Stomach (tissue), 9 donors: ENCODE measurements around the gene MUC12. TPM values are rescaled to one million over a fixed set of nuclear protein-coding genes. Genes with fewer than 3 reads are reported as not detected.
"Not testable (repeated sequence)": the region's sequence is repeated elsewhere in the genome, so short reads cannot be mapped to it uniquely, and the experiment has no call there.

Experiments
- DNase-seq, 2 donors: peaks; one replicate each; pipeline versions ENCODE4 v3.0.0 to v3.0.0-alpha.2; 2013 to 2019
- H3K27ac ChIP-seq, 5 donors: fragments of 200-600 bp in 4 of 5; sonication (generic) in 4 of 5; one replicate each; pipeline ENCODE4 v1.5.1; 2013 to 2019; ENCODE audit warnings: mild to moderate bottlenecking in 1 of 5, moderate library complexity in 1 of 5
- H3K27me3 ChIP-seq, 3 donors: fragments of 200-600 bp; sonication (generic); one replicate each; pipeline ENCODE4 v1.5.1; 2017 to 2019; ENCODE audit warnings: mixed run types in 1 of 3
- H3K36me3 ChIP-seq, 4 donors: fragments of 200-600 bp; sonication (generic); 1 replicate in 3 of 4; 2 replicates in 1 of 4; pipeline ENCODE4 v1.5.1; 2016 to 2019
- H3K4me1 ChIP-seq, 4 donors: fragments of 200-600 bp; sonication (generic); one replicate each; pipeline ENCODE4 v1.5.1; 2016 to 2019
- H3K4me3 ChIP-seq, 4 donors: fragments of 200-600 bp; sonication (generic) in 3 of 4; one replicate each; pipeline ENCODE4 v1.5.1; 2016 to 2019; ENCODE audit warnings: mild to moderate bottlenecking in 1 of 4
- H3K9me3 ChIP-seq, 4 donors: fragments of 200-600 bp; sonication (generic); one replicate each; pipeline ENCODE4 v1.5.1; 2016 to 2019
- EP300 ChIP-seq: sonication (generic); formaldehyde crosslinking; IDR thresholded peaks from one replicate; pipeline ENCODE4 v1.6.1; 2017; ENCODE audit warnings: antibody characterized with exemption
- POLR2A ChIP-seq, 4 donors: fragments of 450-650 bp; IDR thresholded peaks; one replicate each; pipeline ENCODE4 v1.6.1; 2016; ENCODE audit warnings: antibody characterized with exemption in 4 of 4, control low read depth in 2 of 4, mild to moderate bottlenecking in 1 of 4, moderate library complexity in 1 of 4
- POLR2AphosphoS5 ChIP-seq, 3 donors: sonication (generic); formaldehyde crosslinking; IDR thresholded peaks; one replicate each; pipeline ENCODE4 v1.6.1; 2016; ENCODE audit warnings: antibody characterized with exemption in 3 of 3
- WGBS, 5 donors: extraction: QIAGEN DNeasy Blood & Tissue Kit in 3 of 5; methylation state at CpG; one replicate each; pipeline versions ENCODE4 v1.1.5 to v1.1.7; 2013 to 2018; 5-methylcytosine and 5-hydroxymethylcytosine counted together
- intact Hi-C: fragments of 100-400 bp; cut with DNase I; formaldehyde crosslinking; loops from one replicate; pipeline ENCODE4 v1.15.1; 2023; ENCODE audit warnings: low total_unique reads
- polyA plus RNA-seq, 3 donors: library from polyadenylated mRNA; stranded (reverse); fragments of 200-250 nt; gene quantifications; one replicate each; pipeline ENCODE4 v1.2.3, GENCODE V29; 2013
- total RNA-seq, 5 donors: library from RNA; depleted of rRNA; stranded (reverse); fragments of >200 nt; gene quantifications; one replicate each; pipeline versions ENCODE4 v1.1.0 to v1.2.3, GENCODE V29; 2014 to 2016
- TF ChIP-seq, protein P1 (sequence below), 7 experiments: fragments of 450-650 bp in 4 of 7; fragments of 200-600 bp in 3 of 7; sonication (generic) in 3 of 7; IDR thresholded peaks; one replicate each; pipeline ENCODE4 v1.5.1; 2016 to 2019; ENCODE audit warnings: antibody characterized with exemption in 7 of 7, control low read depth in 2 of 7, mild to moderate bottlenecking in 1 of 7
- donor health status: healthy with polysubstance abuse.
- donor health status: Bipolar disorder and iron deficiency.
- donor health status: healthy.

Gene MUC12
- total and polyA plus RNA-seq, 8 donors, result under 0.01 to 76.8 (median 1.4) TPM; not detected in 1

DNA sequence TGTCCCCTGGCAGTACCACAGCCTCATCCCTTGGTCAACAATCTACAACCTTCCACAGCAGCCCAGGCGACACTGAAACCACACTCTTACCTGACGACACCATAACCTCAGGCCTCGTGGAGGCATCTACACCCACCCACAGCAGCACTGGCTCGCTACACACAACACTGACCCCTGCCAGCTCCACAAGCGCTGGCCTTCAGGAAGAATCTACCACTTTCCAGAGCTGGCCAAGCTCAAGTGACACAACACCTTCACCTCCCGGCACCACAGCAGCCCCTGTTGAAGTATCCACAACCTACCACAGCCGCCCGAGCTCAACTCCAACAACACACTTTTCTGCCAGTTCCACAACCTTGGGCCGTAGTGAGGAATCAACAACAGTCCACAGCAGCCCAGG lies 30.0 kb downstream of the MUC12 start:
- H3K4me1 ChIP-seq, H3K4me3 ChIP-seq, H3K27ac ChIP-seq, H3K27me3 ChIP-seq, H3K9me3 ChIP-seq, DNase-seq, intact Hi-C loops, H3K36me3 ChIP-seq: not testable (repeated sequence)
- WGBS, 5 donors, result no CpG with 5 or more reads among the region's 9 CpGs

DNA sequence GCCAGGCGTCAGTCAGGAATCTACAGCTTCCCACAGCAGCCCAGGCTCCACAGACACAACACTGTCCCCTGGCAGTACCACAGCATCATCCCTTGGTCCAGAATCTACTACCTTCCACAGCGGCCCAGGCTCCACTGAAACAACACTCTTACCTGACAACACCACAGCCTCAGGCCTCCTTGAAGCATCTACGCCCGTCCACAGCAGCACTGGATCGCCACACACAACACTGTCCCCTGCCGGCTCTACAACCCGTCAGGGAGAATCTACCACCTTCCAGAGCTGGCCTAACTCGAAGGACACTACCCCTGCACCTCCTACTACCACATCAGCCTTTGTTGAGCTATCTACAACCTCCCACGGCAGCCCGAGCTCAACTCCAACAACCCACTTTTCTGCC lies 30.7 kb downstream of the MUC12 start:
- intact Hi-C loops, H3K27ac ChIP-seq, DNase-seq, H3K36me3 ChIP-seq, H3K4me1 ChIP-seq, H3K9me3 ChIP-seq, H3K27me3 ChIP-seq, H3K4me3 ChIP-seq: not testable (repeated sequence)
- WGBS, 5 donors, result 82 to 87% (median 85%) methylated on average over 9 to 10 of the region's 10 CpGs

DNA sequence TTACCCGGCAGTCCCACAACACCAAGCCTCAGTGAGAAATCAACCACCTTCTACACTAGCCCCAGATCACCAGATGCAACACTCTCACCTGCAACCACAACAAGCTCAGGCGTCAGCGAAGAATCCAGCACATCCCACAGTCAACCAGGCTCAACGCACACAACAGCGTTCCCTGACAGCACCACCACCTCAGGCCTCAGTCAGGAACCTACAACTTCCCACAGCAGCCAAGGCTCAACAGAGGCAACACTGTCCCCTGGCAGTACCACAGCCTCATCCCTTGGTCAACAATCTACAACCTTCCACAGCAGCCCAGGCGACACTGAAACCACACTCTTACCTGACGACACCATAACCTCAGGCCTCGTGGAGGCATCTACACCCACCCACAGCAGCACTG lies 33.0 kb downstream of the MUC12 start:
- H3K4me1 ChIP-seq, intact Hi-C loops, H3K9me3 ChIP-seq, H3K36me3 ChIP-seq, H3K27ac ChIP-seq, H3K27me3 ChIP-seq, DNase-seq, H3K4me3 ChIP-seq: not testable (repeated sequence)
- WGBS, 5 donors, result 89 to 100% (median 98%) methylated on average over 1 to 2 of the region's 8 CpGs; no CpG with 5 or more reads in 1 of the 5 donors

DNA sequence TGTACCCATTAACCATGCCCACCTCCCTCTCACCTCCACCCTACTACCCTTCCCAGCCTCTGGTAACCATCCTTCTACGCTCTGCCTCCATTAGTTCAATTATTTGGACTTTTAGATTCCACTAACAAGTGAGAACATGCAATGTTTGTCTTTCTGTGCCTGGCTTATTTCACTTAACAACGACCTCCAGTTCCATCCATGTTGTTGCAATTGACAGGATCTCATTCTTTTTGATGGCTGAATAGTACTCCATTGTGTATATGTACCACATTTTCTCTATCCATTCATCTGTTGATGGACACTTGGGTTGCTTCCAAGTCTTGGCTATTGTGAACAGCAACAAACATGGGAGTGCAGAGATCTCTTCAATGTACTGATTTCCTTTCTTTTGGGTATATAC lies 38.0 kb downstream of the MUC12 start:
- 59 to 70% (median 66%) methylated on average over 2 of the region's 2 CpGs for WGBS, 5 donors
- H3K4me1 ChIP-seq, H3K36me3 ChIP-seq, DNase-seq, H3K4me3 ChIP-seq, H3K9me3 ChIP-seq, H3K27ac ChIP-seq, intact Hi-C loops: not testable (repeated sequence)
- H3K27me3 ChIP-seq, result peaks cover 0 to 17% (median 0%) of the 10 kb centered on the region in 3 donors

DNA sequence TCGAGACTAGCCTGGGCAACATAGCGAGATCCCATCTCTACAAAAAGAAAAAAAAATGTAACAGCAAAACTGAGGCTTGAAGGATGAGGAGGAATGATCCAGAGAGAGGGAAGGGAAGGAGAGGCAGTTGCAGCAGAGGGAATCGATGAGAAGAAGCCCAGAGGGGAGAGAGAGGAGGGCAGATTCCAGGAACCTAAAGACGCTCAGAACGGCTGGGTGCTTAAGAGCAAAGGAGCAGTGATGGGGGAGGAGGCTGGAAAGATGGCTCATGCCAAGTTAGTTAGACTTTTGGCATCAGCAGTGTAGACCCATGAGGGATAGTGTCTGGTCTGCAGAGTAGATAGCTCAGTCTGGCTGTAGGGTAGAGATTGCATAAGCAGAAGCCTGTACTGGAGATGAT lies 40.3 kb downstream of the MUC12 start:
- Histone ChIP-seq H3K27ac (no peak overlapping the region), H3K4me1 (no peaks in the 10 kb centered on the region), H3K27me3 (peaks cover 0 to 17% (median 0%) of the 10 kb centered on the region in 3 donors), H3K36me3 (peaks cover 0 to 11% (median 0%) of the 10 kb centered on the region in 4 donors), H3K9me3 (no peaks in the 10 kb centered on the region), H3K4me3 (no peak overlapping the region)
- no peak for DNase-seq
- TF ChIP-seq POLR2AphosphoS5 (IDR thresholded peaks at IDR 0.05) (no peak), EP300 (no peak), POLR2A (IDR thresholded peaks at IDR 0.05) (no peak)
- TF ChIP-seq, protein P1, sequence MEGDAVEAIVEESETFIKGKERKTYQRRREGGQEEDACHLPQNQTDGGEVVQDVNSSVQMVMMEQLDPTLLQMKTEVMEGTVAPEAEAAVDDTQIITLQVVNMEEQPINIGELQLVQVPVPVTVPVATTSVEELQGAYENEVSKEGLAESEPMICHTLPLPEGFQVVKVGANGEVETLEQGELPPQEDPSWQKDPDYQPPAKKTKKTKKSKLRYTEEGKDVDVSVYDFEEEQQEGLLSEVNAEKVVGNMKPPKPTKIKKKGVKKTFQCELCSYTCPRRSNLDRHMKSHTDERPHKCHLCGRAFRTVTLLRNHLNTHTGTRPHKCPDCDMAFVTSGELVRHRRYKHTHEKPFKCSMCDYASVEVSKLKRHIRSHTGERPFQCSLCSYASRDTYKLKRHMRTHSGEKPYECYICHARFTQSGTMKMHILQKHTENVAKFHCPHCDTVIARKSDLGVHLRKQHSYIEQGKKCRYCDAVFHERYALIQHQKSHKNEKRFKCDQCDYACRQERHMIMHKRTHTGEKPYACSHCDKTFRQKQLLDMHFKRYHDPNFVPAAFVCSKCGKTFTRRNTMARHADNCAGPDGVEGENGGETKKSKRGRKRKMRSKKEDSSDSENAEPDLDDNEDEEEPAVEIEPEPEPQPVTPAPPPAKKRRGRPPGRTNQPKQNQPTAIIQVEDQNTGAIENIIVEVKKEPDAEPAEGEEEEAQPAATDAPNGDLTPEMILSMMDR (IDR thresholded peaks at IDR 0.05), result no peak
- WGBS, 5 donors, result 78 to 87% (median 81%) methylated on average over 5 of the region's 5 CpGs
- intact Hi-C loops, result no loop called here

DNA sequence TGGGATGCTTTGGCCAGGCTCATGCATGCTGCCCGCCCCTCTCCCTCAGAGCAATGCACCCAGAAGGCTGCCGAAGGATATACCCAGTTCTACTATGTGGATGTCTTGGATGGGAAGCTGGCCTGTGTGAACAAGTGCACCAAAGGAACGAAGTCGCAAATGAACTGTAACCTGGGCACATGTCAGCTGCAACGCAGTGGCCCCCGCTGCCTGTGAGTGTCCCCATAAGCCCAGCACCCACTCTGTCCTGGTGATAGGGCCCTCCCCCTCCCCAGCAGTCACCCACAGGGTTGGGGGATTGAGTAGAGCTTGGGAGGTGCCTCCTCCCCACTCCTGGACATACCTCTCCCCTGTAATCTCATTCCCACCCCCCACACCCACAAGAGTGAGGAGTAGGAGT lies 43.6 kb downstream of the MUC12 start:
- intact Hi-C loops, result no loop called here
- Histone ChIP-seq H3K9me3 (no peaks in the 10 kb centered on the region), H3K4me1 (peaks cover 8 to 18% (median 12%) of the 10 kb centered on the region in 4 donors), H3K27me3 (peaks cover 0 to 45% (median 10%) of the 10 kb centered on the region in 3 donors), H3K27ac (no peak overlapping the region), H3K36me3 (peaks cover 0 to 11% (median 0%) of the 10 kb centered on the region in 4 donors), H3K4me3 (no peak overlapping the region)
- WGBS, 5 donors, result 85 to 92% (median 90%) methylated on average over 6 of the region's 6 CpGs
- TF ChIP-seq EP300 (no peak), POLR2AphosphoS5 (IDR thresholded peaks at IDR 0.05) (no peak), POLR2A (IDR thresholded peaks at IDR 0.05) (no peak)
- TF ChIP-seq, protein P1 (IDR thresholded peaks at IDR 0.05), result no peak
- DNase-seq, result no peak
